ENCODE measurements around the gene ZNF236.

Gene ZNF236

GRCh38 chr18:76908277-76908676 is 85.9 kb downstream of the ZNF236 start:
- no peak for DNase-seq (ENCODE audit: low read depth, low spot score)

- no peak for DNase-seq (ENCODE audit: low read depth, low spot score)
Observed at GRCh38 chr18:76909439-76909838, 87.1 kb downstream of the ZNF236 start.

- no peak for DNase-seq (ENCODE audit: low read depth, low spot score)
Observed at GRCh38 chr18:76911440-76911839, 89.1 kb downstream of the ZNF236 start.

- no peak for DNase-seq (ENCODE audit: low read depth, low spot score)
Observed at GRCh38 chr18:76913583-76913982, 91.2 kb downstream of the ZNF236 start.

- no peak for DNase-seq (ENCODE audit: low read depth, low spot score)
Observed at GRCh38 chr18:76914314-76914713, 92.0 kb downstream of the ZNF236 start.

GRCh38 chr18:76914796-76915195 is 92.4 kb downstream of the ZNF236 start:
- no peak for DNase-seq (ENCODE audit: low read depth, low spot score)

GRCh38 chr18:76915456-76915855 is 93.1 kb downstream of the ZNF236 start:
- DNase-seq (ENCODE audit: low read depth, low spot score), result no peak

GRCh38 chr18:76920974-76921373 is 98.6 kb downstream of the ZNF236 start:
- DNase-seq (ENCODE audit: low read depth, low spot score), result no peak

- DNase-seq (ENCODE audit: low read depth, low spot score), result peak; percentile 27
Observed at GRCh38 chr18:76922107-76922506, 99.8 kb downstream of the ZNF236 start.

GRCh38 chr18:76923485-76924085 is 101.2 kb downstream of the ZNF236 start:
- no peak for DNase-seq (ENCODE audit: low read depth, low spot score)

- DNase-seq (ENCODE audit: low read depth, low spot score), result no peak
Observed at GRCh38 chr18:76925501-76925900, 103.1 kb downstream of the ZNF236 start.

- no peak for DNase-seq (ENCODE audit: low read depth, low spot score)
Observed at GRCh38 chr18:76927223-76927725, 104.9 kb downstream of the ZNF236 start.

GRCh38 chr18:76928179-76928868 is 106.0 kb downstream of the ZNF236 start:
- DNase-seq (ENCODE audit: low read depth, low spot score), result no peak

- DNase-seq (ENCODE audit: low read depth, low spot score), result no peak
Observed at GRCh38 chr18:76931171-76931570, 108.8 kb downstream of the ZNF236 start.

GRCh38 chr18:76932026-76932819 is 109.9 kb downstream of the ZNF236 start:
- no peak for DNase-seq (ENCODE audit: low read depth, low spot score)

- no peak for DNase-seq (ENCODE audit: low read depth, low spot score)
Observed at GRCh38 chr18:76935722-76936337, 113.5 kb downstream of the ZNF236 start.

- no peak for DNase-seq (ENCODE audit: low read depth, low spot score)
Observed at GRCh38 chr18:76936877-76937276, 114.5 kb downstream of the ZNF236 start.

GRCh38 chr18:76937597-76937996 is 115.2 kb downstream of the ZNF236 start:
- DNase-seq (ENCODE audit: low read depth, low spot score), result no peak

GRCh38 chr18:76938619-76939018 is 116.3 kb downstream of the ZNF236 start:
- DNase-seq (ENCODE audit: low read depth, low spot score), result no peak

- DNase-seq (ENCODE audit: low read depth, low spot score), result no peak
Observed at GRCh38 chr18:76941284-76941683, 118.9 kb downstream of the ZNF236 start.

- peak; percentile 24 for DNase-seq (ENCODE audit: low read depth, low spot score)
Observed at GRCh38 chr18:76943542-76944339, 121.4 kb downstream of the ZNF236 start.
